ELR (cell line): ENCODE results near the gene SBF1.

Experiments used
- DNase-seq: peaks from one replicate; pipeline ENCODE4 v3.0.0-alpha.2; 2015; ENCODE audit warnings: low read depth

SBF1 gene

GRCh38 chr22:50506611-50507420 is 32.0 kb upstream of the SBF1 start:
- peak; percentile 61 for DNase-seq

- DNase-seq: no peak
Measured at GRCh38 chr22:50505776-50506610, 31.2 kb upstream of the SBF1 start.

- no peak for DNase-seq
Measured at GRCh38 chr22:50505276-50505775, 30.5 kb upstream of the SBF1 start.

GRCh38 chr22:50504369-50505211 is 29.8 kb upstream of the SBF1 start:
- DNase-seq: no peak

- no peak for DNase-seq
Measured at GRCh38 chr22:50503475-50504145, 28.8 kb upstream of the SBF1 start.

GRCh38 chr22:50502628-50503474 is 28.0 kb upstream of the SBF1 start:
- no peak for DNase-seq

DNA sequence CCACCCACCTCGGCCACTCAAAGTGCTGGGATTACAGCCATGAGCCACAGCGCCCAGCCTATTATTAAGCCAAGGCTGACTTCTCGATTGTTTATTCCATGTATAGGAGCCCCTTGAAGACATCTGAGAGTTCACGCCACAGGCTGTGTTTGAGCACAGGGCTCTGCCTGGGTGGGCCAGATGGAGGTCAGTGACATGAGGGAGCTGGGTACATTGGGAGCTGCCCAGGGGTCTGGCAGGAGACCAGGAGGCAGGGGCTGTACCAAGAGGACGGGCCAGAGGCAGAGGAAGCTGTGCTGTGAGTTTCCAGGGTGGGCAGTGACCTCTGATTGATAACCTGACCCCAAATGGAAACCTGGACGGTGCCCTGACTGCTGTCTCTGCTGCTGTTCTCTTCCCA is 27.3 kb upstream of the SBF1 start:
- DNase-seq: no peak

GRCh38 chr22:50500452-50500851 is 25.6 kb upstream of the SBF1 start:
- DNase-seq: no peak

DNA sequence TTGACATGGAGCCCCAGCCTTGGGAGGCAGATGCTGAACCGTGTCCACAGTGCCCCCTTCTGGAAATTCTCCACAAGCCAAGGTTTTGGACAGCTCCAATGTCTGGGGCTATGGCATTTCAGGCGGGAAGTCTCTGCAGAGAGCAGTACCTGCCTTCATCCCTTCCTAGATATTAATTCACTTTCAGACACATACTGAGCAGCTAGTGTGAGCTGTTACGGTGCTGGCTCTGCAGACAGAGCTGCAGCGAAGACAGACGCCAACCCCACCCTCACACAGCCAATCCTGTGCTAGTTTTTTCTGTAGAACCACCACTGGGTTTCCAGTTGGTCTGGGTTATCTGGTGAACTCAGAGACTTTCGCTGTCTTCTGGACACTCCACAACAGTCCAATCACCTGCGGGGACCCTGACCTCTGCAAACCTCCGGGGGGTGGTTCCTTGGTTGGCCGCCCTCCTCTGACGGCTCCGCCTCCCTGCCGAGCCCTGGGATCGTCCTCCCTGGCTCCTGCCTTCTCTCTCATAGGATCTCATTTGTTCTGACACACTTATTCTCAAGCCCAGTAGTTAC is 23.6 kb upstream of the SBF1 start:
- DNase-seq: peak; percentile 75

GRCh38 chr22:50497093-50497492 is 22.3 kb upstream of the SBF1 start:
- no peak for DNase-seq

DNA sequence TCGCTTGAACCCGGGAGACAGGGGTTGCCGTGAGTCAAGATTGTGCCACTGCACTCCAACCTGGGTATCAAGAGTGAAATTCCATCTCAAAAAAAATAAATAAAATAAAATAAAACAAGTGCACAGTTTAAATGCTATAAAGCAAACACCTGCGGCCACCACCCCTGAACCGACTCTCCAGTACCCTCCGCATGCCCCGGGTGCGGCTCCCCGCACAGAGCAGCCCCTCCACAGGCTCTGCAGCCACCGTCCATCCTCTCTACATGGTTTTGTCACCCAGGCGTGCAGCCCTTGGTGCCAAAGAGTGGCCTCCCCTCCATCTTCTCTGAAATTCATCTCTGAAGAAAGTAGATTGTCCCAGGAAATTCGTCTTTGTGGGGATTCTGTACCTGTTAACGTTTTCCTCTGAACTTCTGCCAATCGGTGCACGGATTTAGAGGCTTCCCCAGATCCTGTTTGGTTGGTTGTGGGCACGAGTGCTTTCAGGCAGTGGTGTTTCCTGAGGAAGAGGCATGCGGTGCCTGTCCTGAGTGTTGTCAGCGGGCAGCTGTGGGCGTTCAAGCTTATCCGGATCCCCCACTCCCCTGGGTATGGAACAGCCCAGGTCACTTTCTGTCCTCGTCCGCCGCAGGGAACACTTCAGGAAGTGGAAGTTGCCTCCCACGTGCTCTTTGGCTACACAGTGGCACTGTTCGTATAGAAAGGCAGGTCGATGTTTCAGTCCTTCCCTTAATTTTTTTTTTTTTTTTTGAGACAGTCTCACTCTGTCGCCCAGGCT is 15.9 kb upstream of the SBF1 start:
- DNase-seq: no peak

GRCh38 chr22:50489363-50490243 is 14.8 kb upstream of the SBF1 start:
- no peak for DNase-seq

DNA sequence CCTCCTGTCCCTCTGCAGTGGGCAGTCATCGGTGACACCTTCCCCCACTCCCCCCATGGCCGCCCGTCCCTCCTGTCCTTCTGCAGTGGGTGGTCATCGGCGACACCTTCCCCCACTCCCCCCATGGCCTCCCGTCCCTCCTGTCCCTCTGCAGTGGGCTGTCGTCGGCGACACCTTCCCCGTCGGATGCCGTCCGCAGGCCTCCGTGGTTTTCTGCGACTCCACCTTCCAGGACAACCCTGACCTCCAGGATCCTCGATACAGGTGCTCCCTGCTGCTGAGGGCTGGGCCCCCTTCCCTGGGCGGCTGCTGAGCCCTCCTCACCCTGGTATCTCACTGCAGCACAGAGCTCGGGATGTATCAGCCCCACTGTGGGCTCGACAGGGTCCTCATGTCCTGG is 14.1 kb upstream of the SBF1 start:
- DNase-seq: no peak

DNA sequence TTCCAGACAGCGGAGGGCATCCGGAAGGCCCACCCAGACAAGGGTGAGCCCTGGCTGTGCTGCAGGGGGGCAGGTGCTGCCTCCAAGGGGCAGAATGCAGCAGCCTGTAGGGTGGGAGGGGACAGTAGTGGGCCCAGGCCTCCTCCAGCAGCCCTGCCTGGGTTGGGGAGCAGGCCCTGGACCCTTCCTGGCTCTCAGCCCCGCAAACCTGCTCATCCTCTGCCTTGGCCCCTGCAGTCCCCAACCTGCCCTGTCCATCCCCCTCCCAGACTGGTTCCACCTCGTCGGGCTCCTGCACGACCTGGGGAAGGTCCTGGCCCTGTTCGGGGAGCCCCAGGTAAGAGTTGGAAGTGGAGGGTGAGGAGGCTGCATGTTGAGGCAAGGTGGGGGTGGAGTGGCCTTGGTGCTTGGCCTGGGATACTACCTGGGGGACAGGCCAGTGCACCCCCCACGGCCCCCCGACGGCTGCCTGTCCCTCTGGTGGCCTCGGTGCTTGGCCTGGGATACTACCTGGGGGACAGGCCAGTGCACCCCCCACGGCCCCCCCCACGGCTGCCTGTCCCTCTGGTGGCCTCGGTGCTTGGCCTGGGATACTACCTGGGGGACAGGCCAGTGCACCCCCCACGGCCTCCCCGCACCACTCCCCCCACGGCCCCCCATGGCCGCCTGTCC is 13.3 kb upstream of the SBF1 start:
- DNase-seq: no peak

DNA sequence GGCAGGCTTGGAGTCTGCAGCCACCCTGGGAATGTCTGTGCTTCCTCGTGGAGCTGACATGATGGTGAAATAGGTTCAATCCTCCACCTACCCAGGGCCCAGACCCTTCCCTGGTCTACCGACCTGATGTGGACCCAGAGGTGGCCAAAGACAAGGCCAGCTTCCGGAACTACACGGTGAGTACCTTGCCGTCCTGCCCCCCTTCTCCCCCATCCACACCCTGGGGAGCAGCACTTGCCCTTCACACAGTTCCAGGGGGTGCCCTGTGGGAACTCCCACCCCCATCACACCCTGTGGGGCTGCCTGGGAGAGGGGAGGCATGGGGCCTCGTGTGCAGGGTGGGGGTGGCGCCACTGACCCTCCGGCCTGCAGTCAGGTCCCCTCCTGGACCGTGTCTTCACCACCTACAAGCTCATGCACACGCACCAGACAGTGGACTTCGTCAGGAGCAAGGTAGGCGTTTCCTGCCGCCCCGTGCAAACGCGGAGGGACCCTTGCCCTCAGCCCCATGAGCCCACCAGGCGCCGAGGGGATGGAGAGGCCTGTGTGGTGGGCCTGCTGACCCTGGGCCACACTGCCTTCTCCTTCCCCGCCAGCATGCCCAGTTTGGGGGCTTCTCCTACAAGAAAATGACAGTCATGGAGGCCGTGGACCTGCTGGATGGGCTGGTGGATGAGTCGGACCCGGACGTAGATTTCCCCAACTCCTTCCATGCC is 12.6 kb upstream of the SBF1 start:
- DNase-seq: no peak

DNA sequence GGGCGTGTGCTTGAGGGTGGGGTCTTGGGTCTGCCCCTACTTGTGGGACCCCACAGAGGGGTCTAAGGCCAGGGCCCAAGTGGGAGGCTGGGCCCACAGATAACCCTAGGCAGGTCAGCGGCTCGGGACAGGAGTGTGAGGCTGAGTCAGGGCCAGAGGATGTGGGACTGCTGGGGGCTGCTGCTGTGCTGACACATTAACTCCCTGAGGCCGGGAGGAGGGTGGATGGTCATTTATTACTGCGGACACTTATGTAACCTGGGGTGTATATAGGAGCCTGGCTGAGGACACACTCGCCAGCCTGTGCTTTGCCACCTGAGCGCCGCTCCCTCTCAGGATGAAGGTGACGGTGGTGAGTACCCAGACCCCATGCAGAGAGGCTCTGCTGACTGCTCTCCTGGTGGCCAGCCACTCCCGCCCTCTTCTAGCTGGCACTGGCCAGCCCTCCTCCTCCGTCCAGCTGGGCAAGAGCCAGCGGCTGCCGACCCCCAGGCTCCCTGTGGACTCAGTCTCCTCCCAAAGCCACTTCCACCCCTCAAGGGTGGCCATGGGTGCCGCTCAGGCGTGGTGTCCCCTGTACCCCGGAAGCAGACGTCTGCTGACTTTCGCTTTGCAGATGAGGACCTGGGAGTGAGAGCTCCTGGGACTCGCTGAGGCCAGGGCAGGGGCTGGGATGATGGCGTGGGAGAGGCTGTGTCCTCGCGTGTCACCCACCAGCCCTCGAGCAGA is 11.9 kb upstream of the SBF1 start, which contains the start of gene MIOX:
MIOX (plus strand) TSS at position 299 of the 729 bp plus-strand sequence; CDS start at position 338, 39 bp downstream.
- DNase-seq: peak; percentile 79
